ENCODE results near the gene PPIG. TPM values are rescaled to one million over a fixed set of nuclear protein-coding genes. Genes with fewer than 3 reads are reported as not detected.
"Not testable (repeated sequence)": the region's sequence is repeated elsewhere in the genome, so short reads cannot be mapped to it uniquely, and the experiment has no call there.

PPIG gene
- total RNA-seq, 1 donor from 2014 or later = 33.7 TPM

- DNase-seq = no peak
- Mint-ChIP-seq H3K9me3 (ENCODE audit: unreplicated experiment) (no peaks in the 10 kb centered on the region), H3K27ac (ENCODE audit: unreplicated experiment) (no peak overlapping the region), H3K4me3 (ENCODE audit: unreplicated experiment) (no peak overlapping the region), H3K36me3 (ENCODE audit: unreplicated experiment) (no peaks in the 10 kb centered on the region), H3K4me1 (ENCODE audit: low read depth, unreplicated experiment) (no peaks in the 10 kb centered on the region), H3K27me3 (ENCODE audit: unreplicated experiment) (peaks cover 3% of the 10 kb centered on the region)
- no peak for TF ChIP-seq CTCF (IDR thresholded peaks at IDR 0.05; ENCODE audit: partially characterized antibody, unreplicated experiment)
Measured at GRCh38 chr2:169598982-169599381, 14.8 kb downstream of the PPIG start.

GRCh38 chr2:169599568-169599967, 15.4 kb downstream of the PPIG start:
- H3K4me1 Mint-ChIP-seq (ENCODE audit: low read depth, unreplicated experiment) = no peaks in the 10 kb centered on the region
- no peak overlapping the region for H3K4me3 Mint-ChIP-seq (ENCODE audit: unreplicated experiment)
- DNase-seq = no peak
- peaks cover 3% of the 10 kb centered on the region for H3K27me3 Mint-ChIP-seq (ENCODE audit: unreplicated experiment)
- H3K36me3 Mint-ChIP-seq (ENCODE audit: unreplicated experiment) = no peaks in the 10 kb centered on the region
- no peak overlapping the region for H3K27ac Mint-ChIP-seq (ENCODE audit: unreplicated experiment)
- no peaks in the 10 kb centered on the region for H3K9me3 Mint-ChIP-seq (ENCODE audit: unreplicated experiment)
- TF ChIP-seq CTCF (IDR thresholded peaks at IDR 0.05; ENCODE audit: partially characterized antibody, unreplicated experiment) = no peak

GRCh38 chr2:169609264-169609663, 25.1 kb downstream of the PPIG start:
- H3K4me3 Mint-ChIP-seq (ENCODE audit: unreplicated experiment) = no peak overlapping the region
- H3K27me3 Mint-ChIP-seq (ENCODE audit: unreplicated experiment) = no peaks in the 10 kb centered on the region
- no peak for DNase-seq
- peaks cover 11% of the 10 kb centered on the region for H3K36me3 Mint-ChIP-seq (ENCODE audit: unreplicated experiment)
- no peaks in the 10 kb centered on the region for H3K9me3 Mint-ChIP-seq (ENCODE audit: unreplicated experiment)
- no peak for TF ChIP-seq CTCF (IDR thresholded peaks at IDR 0.05; ENCODE audit: partially characterized antibody, unreplicated experiment)
- no peak overlapping the region for H3K27ac Mint-ChIP-seq (ENCODE audit: unreplicated experiment)
- H3K4me1 Mint-ChIP-seq (ENCODE audit: low read depth, unreplicated experiment) = no peaks in the 10 kb centered on the region

GRCh38 chr2:169613876-169614275, 29.7 kb downstream of the PPIG start:
- TF ChIP-seq CTCF (IDR thresholded peaks at IDR 0.05; ENCODE audit: partially characterized antibody, unreplicated experiment) = no peak
- Mint-ChIP-seq H3K4me1 (ENCODE audit: low read depth, unreplicated experiment) (no peaks in the 10 kb centered on the region), H3K9me3 (ENCODE audit: unreplicated experiment) (peaks cover 1% of the 10 kb centered on the region), H3K36me3 (ENCODE audit: unreplicated experiment) (peaks cover 37% of the 10 kb centered on the region), H3K27me3 (ENCODE audit: unreplicated experiment) (no peaks in the 10 kb centered on the region), H3K27ac (ENCODE audit: unreplicated experiment) (no peak overlapping the region), H3K4me3 (ENCODE audit: unreplicated experiment) (no peak overlapping the region)
- no peak for DNase-seq

GRCh38 chr2:169615982-169616381, 31.8 kb downstream of the PPIG start:
- not testable (repeated sequence) for H3K9me3 Mint-ChIP-seq (ENCODE audit: unreplicated experiment); H3K27me3 Mint-ChIP-seq (ENCODE audit: unreplicated experiment); H3K27ac Mint-ChIP-seq (ENCODE audit: unreplicated experiment); H3K4me1 Mint-ChIP-seq (ENCODE audit: low read depth, unreplicated experiment); H3K4me3 Mint-ChIP-seq (ENCODE audit: unreplicated experiment); DNase-seq
- H3K36me3 Mint-ChIP-seq (ENCODE audit: unreplicated experiment) = peaks cover 34% of the 10 kb centered on the region

GRCh38 chr2:169619946-169620345, 35.8 kb downstream of the PPIG start:
- Mint-ChIP-seq H3K36me3 (ENCODE audit: unreplicated experiment) (peaks cover 29% of the 10 kb centered on the region), H3K27ac (ENCODE audit: unreplicated experiment) (no peak overlapping the region), H3K4me1 (ENCODE audit: low read depth, unreplicated experiment) (no peaks in the 10 kb centered on the region), H3K4me3 (ENCODE audit: unreplicated experiment) (no peak overlapping the region), H3K9me3 (ENCODE audit: unreplicated experiment) (peaks cover 1% of the 10 kb centered on the region), H3K27me3 (ENCODE audit: unreplicated experiment) (no peaks in the 10 kb centered on the region)
- no peak for TF ChIP-seq CTCF (IDR thresholded peaks at IDR 0.05; ENCODE audit: partially characterized antibody, unreplicated experiment)
- DNase-seq = no peak
